SK-N-SH treated with all-trans-retinoic acid at 6 μM for 48 hours (cell line): ENCODE measurements around the gene STC2.

Experiments
- ATAC-seq: fragments of 200-7000 bp; cut with Tn5 transposase; 3 replicates; pipeline ENCODE4 v1.9.1; 2020; ENCODE audit warnings: mild to moderate bottlenecking, moderate library complexity
- ARNTL ChIP-seq: fragments of 450-650 bp; formaldehyde crosslinking; IDR thresholded peaks from 2 replicates; pipeline ENCODE4 v1.5.0; 2020; ENCODE audit warnings: low read depth, mild to moderate bottlenecking, moderate library complexity, borderline replicate concordance
- BACH2 ChIP-seq: fragments of 250-450 bp; sonication (Bioruptor Pico); IDR thresholded peaks from 2 replicates; pipeline ENCODE4 v1.9.0; 2021; ENCODE audit warnings: mild to moderate bottlenecking, borderline replicate concordance
- CREB5 ChIP-seq: fragments of 250-450 bp; sonication (Bioruptor Pico); IDR thresholded peaks from 2 replicates; pipeline ENCODE4 v1.5.1; 2020; ENCODE audit warnings: low read depth, mild to moderate bottlenecking, moderate library complexity
- CSDC2 ChIP-seq: fragments of 250-450 bp; sonication (Bioruptor Pico); IDR thresholded peaks from 2 replicates; pipeline ENCODE4 v1.5.0; 2020; ENCODE audit warnings: mild to moderate bottlenecking, moderate library complexity
- ESRRG ChIP-seq: fragments of 250-450 bp; sonication (Bioruptor Pico); IDR thresholded peaks from 2 replicates; pipeline ENCODE4 v1.6.1; 2021; ENCODE audit warnings: mild to moderate bottlenecking
- GLIS3 ChIP-seq: fragments of 250-450 bp; sonication (Bioruptor Pico); IDR thresholded peaks from 2 replicates; pipeline ENCODE4 v1.5.0; 2020; ENCODE audit warnings: mild to moderate bottlenecking, moderate library complexity
- ISL1 ChIP-seq: fragments of 250-450 bp; sonication (Bioruptor Pico); IDR thresholded peaks from 2 replicates; pipeline ENCODE4 v2.1.2; 2022; ENCODE audit warnings: mild to moderate bottlenecking, moderate library complexity
- OSR1 ChIP-seq: fragments of 250-450 bp; sonication (Bioruptor Pico); IDR thresholded peaks from 2 replicates; pipeline ENCODE4 v1.8.0; 2022; ENCODE audit warnings: moderate library complexity, mild to moderate bottlenecking, inconsistent platforms
- PPARA ChIP-seq: fragments of 250-450 bp; sonication (Bioruptor Pico); IDR thresholded peaks from 2 replicates; pipeline ENCODE4 v1.5.0; 2020; ENCODE audit warnings: mild to moderate bottlenecking, borderline replicate concordance
- RARB ChIP-seq: fragments of 250-450 bp; sonication (Bioruptor Pico); IDR thresholded peaks from 2 replicates; pipeline ENCODE4 v1.8.0; 2021; ENCODE audit warnings: mild to moderate bottlenecking, moderate library complexity
- SNAI2 ChIP-seq: fragments of 250-450 bp; sonication (Bioruptor Pico); IDR thresholded peaks from 2 replicates; pipeline ENCODE4 v1.5.0; 2020; ENCODE audit warnings: mild to moderate bottlenecking, moderate library complexity
- TCF4 ChIP-seq: fragments of 250-450 bp; sonication (Bioruptor Pico); IDR thresholded peaks from 2 replicates; pipeline ENCODE4 v1.8.0; 2021; ENCODE audit warnings: mild to moderate bottlenecking, moderate library complexity, borderline replicate concordance
- TOX ChIP-seq: fragments of 250-450 bp; sonication (Bioruptor Pico); IDR thresholded peaks from 2 replicates; pipeline ENCODE4 v1.8.0; 2021; ENCODE audit warnings: mild to moderate bottlenecking, moderate library complexity, borderline replicate concordance
- TSHZ2 ChIP-seq: fragments of 250-450 bp; sonication (Bioruptor Pico); IDR thresholded peaks from 2 replicates; pipeline ENCODE4 v1.5.0; 2020; ENCODE audit warnings: mild to moderate bottlenecking, moderate library complexity
- ZC3H10 ChIP-seq: fragments of 250-450 bp; sonication (Bioruptor Pico); IDR thresholded peaks from 2 replicates; pipeline ENCODE4 v1.5.1; 2021; ENCODE audit warnings: mild to moderate bottlenecking, moderate library complexity
- ZFP3 ChIP-seq: fragments of 250-450 bp; sonication (Bioruptor Pico); IDR thresholded peaks from 2 replicates; pipeline ENCODE4 v1.5.0; 2020; ENCODE audit warnings: mild to moderate bottlenecking, moderate library complexity
- ZFP30 ChIP-seq: fragments of 450-650 bp; formaldehyde crosslinking; IDR thresholded peaks from 2 replicates; pipeline ENCODE4 v1.5.0; 2022; ENCODE audit warnings: mild to moderate bottlenecking, moderate library complexity
- ZNF565 ChIP-seq: fragments of 450-650 bp; formaldehyde crosslinking; conservative IDR thresholded peaks from 2 replicates; pipeline ENCODE4 v1.5.0; 2020; ENCODE audit warnings: low read depth, mild to moderate bottlenecking, moderate library complexity
- ZNF70 ChIP-seq: fragments of 450-650 bp; formaldehyde crosslinking; IDR thresholded peaks from 2 replicates; pipeline ENCODE4 v1.5.0; 2020; ENCODE audit warnings: mild to moderate bottlenecking, moderate library complexity
- ZNF8 ChIP-seq: fragments of 450-650 bp; formaldehyde crosslinking; IDR thresholded peaks from 2 replicates; pipeline ENCODE4 v1.5.0; 2020; ENCODE audit warnings: mild to moderate bottlenecking, moderate library complexity
- TF ChIP-seq, protein P1 (sequence below): fragments of 250-450 bp; sonication (Bioruptor Pico); IDR thresholded peaks from 2 replicates; pipeline ENCODE4 v1.8.0; 2021; ENCODE audit warnings: low read depth, mild to moderate bottlenecking, moderate library complexity, borderline replicate concordance

Gene STC2

DNA sequence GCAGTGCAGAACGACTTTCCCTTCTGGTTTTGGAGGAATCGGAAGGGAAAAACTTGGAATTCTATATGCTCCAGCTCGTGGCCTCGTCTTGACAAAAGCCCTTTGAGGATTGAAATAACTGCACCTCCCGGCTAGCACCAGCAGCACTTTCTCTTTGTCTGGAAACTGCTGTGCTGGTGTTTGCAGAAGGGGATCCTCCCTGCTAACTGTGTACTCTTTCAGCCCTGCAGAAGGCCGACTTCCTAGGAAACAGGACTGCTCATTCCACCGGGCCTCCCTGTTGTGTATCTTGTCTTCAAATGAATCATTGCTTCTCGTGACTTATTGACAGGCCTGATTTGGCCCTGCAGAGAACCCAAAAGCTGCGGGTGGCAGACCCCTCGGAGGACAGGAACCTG, 23.6 kb downstream of the STC2 start:
- ATAC-seq = no peak
- TF ChIP-seq CREB5 = no peak
- TF ChIP-seq, protein P1, sequence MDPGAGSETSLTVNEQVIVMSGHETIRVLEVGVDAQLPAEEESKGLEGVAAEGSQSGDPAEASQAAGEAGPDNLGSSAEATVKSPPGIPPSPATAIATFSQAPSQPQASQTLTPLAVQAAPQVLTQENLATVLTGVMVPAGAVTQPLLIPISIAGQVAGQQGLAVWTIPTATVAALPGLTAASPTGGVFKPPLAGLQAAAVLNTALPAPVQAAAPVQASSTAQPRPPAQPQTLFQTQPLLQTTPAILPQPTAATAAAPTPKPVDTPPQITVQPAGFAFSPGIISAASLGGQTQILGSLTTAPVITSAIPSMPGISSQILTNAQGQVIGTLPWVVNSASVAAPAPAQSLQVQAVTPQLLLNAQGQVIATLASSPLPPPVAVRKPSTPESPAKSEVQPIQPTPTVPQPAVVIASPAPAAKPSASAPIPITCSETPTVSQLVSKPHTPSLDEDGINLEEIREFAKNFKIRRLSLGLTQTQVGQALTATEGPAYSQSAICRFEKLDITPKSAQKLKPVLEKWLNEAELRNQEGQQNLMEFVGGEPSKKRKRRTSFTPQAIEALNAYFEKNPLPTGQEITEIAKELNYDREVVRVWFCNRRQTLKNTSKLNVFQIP = no peak
- TF ChIP-seq OSR1 (CRISPR knock-in tag) = no peak
- TF ChIP-seq ISL1 (CRISPR knock-in tag) = no peak
- no peak for TF ChIP-seq GLIS3 (CRISPR knock-in tag)
- no peak for TF ChIP-seq ZNF565
- TF ChIP-seq ZNF8 = no peak
- no peak for TF ChIP-seq BACH2 (CRISPR knock-in tag)
- no peak for TF ChIP-seq ZFP3
- no peak for TF ChIP-seq SNAI2 (CRISPR knock-in tag)
- no peak for TF ChIP-seq PPARA (CRISPR knock-in tag)
- no peak for TF ChIP-seq TCF4 (CRISPR knock-in tag)
- TF ChIP-seq CSDC2 = no peak
- no peak for TF ChIP-seq TSHZ2 (CRISPR knock-in tag)
- TF ChIP-seq ZNF70 (CRISPR knock-in tag) = no peak
- TF ChIP-seq RARB = no peak
- TF ChIP-seq ZC3H10 (CRISPR knock-in tag) = no peak

DNA sequence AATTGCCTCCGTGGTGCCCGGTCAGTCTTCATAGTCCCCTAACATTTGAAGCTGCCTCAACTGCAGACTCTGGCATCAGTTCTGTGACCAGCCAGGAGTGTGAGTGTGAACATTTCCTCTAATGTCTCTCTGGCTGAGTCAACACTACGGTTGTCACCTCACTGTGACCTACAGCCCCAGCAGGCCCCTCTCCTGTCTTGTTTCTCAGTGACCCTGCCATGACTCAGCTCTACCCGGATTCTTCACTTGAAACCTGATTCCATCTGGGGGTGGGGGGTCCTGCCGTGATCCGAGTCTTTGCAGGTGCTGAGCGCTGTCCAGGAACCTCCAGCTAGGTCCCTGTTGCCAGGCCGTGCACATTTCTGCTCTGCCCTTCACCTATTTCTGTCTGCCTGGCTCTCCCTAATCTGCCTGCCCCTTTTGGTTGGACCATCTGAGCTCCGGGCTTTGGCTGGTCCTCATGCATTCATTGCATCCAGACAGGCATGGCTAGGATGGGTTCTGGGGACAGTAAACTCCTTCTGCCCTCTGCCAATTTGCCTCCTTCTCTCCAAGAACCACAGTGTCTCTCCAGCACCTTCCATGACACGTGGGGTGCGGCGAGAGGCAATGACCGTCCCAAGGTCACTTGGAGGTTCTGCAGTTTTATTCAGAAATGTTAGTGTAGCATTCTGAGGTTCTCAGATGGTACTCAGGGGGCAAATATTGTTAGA, 24.2 kb downstream of the STC2 start:
- peak; percentile 18; the same call in 2 of the 3 replicates for ATAC-seq
- no peak for TF ChIP-seq ZNF8
- TF ChIP-seq BACH2 (CRISPR knock-in tag) = no peak
- no peak for TF ChIP-seq ZC3H10 (CRISPR knock-in tag)
- no peak for TF ChIP-seq TCF4 (CRISPR knock-in tag)
- TF ChIP-seq, protein P1 = no peak
- TF ChIP-seq ZFP3 = no peak
- no peak for TF ChIP-seq SNAI2 (CRISPR knock-in tag)
- no peak for TF ChIP-seq ISL1 (CRISPR knock-in tag)
- no peak for TF ChIP-seq TSHZ2 (CRISPR knock-in tag)
- no peak for TF ChIP-seq CSDC2
- TF ChIP-seq OSR1 (CRISPR knock-in tag) = no peak
- no peak for TF ChIP-seq ZFP30 (CRISPR knock-in tag)
- TF ChIP-seq RARB = no peak
- TF ChIP-seq ESRRG (CRISPR knock-in tag) = no peak
- TF ChIP-seq ARNTL (CRISPR knock-in tag) = no peak
- no peak for TF ChIP-seq CREB5
- no peak for TF ChIP-seq TOX
- TF ChIP-seq ZNF565 = no peak
